ENCODE results near the gene TMEM44. TPM values are rescaled to one million over a fixed set of nuclear protein-coding genes. Genes with fewer than 3 reads are reported as not detected.

Gene TMEM44
- total RNA-seq, 1 experiment from 2014 or later, result 13.7 TPM

- TF ChIP-seq RELA (CRISPR knock-in tag; IDR thresholded peaks at IDR 0.05; ENCODE audit: borderline replicate concordance), result no peak
- TF ChIP-seq ATF2 (CRISPR knock-in tag; IDR thresholded peaks at IDR 0.05; ENCODE audit: borderline replicate concordance, low read depth), result no peak
Observed at GRCh38 chr3:194661374-194661773, 28.2 kb upstream of the TMEM44 start (continued).

GRCh38 chr3:194659778-194660177, 26.6 kb upstream of the TMEM44 start:
- no peak overlapping the region for H3K4me3 Mint-ChIP-seq
- no peak for TF ChIP-seq ZNF232 (CRISPR knock-in tag; IDR thresholded peaks at IDR 0.05)
- TF ChIP-seq IRF1 (CRISPR knock-in tag; IDR thresholded peaks at IDR 0.05), result no peak
- TF ChIP-seq SP1 (CRISPR knock-in tag; conservative IDR thresholded peaks at IDR 0.05), result no peak
- TF ChIP-seq ETV6 (CRISPR knock-in tag; IDR thresholded peaks at IDR 0.05), result no peak
- TF ChIP-seq MXD4 (CRISPR knock-in tag; IDR thresholded peaks at IDR 0.05; ENCODE audit: borderline replicate concordance), result no peak
- no peak for TF ChIP-seq ATF1 (CRISPR knock-in tag; IDR thresholded peaks at IDR 0.05)
- no peak for TF ChIP-seq ZNF512 (CRISPR knock-in tag; IDR thresholded peaks at IDR 0.05; ENCODE audit: borderline replicate concordance)
- H3K27me3 Mint-ChIP-seq (ENCODE audit: low read depth), result no peaks in the 10 kb centered on the region
- POLR2A ChIA-PET, result interaction anchor here (0.7 kb wide), 1 partner anchor 1146 kb away, joined by 4 read pairs; no protein-coding TSS in a partner anchor
- CTCF ChIA-PET, result no interaction called here
- DNase-seq (ENCODE audit: low spot score) (no peak), ATAC-seq (no peak)
- peaks cover 37% of the 10 kb centered on the region for H3K36me3 Mint-ChIP-seq
- no peak overlapping the region for H3K27ac Mint-ChIP-seq
- no peaks in the 10 kb centered on the region for H3K9me3 Mint-ChIP-seq
- no peaks in the 10 kb centered on the region for H3K4me1 Mint-ChIP-seq

GRCh38 chr3:194658477-194659242, 25.4 kb upstream of the TMEM44 start:
- ChIA-PET POLR2A (no interaction called here), CTCF (no interaction called here)
- Mint-ChIP-seq H3K36me3 (peaks cover 42% of the 10 kb centered on the region), H3K4me3 (no peak overlapping the region), H3K27me3 (ENCODE audit: low read depth) (no peaks in the 10 kb centered on the region), H3K9me3 (no peaks in the 10 kb centered on the region), H3K4me1 (peaks cover 8% of the 10 kb centered on the region), H3K27ac (no peak overlapping the region)
- no peak for ATAC-seq
- no peak for DNase-seq (ENCODE audit: low spot score)
- TF ChIP-seq FOXP4 (CRISPR knock-in tag; IDR thresholded peaks at IDR 0.05), result no peak
- TF ChIP-seq RORB (CRISPR knock-in tag; IDR thresholded peaks at IDR 0.05), result no peak
- TF ChIP-seq ZNF219 (CRISPR knock-in tag; IDR thresholded peaks at IDR 0.05; ENCODE audit: borderline replicate concordance), result no peak
- TF ChIP-seq FOXP1 (CRISPR knock-in tag; IDR thresholded peaks at IDR 0.05; ENCODE audit: borderline replicate concordance), result no peak
- no peak for TF ChIP-seq PREB (CRISPR knock-in tag; IDR thresholded peaks at IDR 0.05; ENCODE audit: borderline replicate concordance)
- TF ChIP-seq ZNF416 (CRISPR knock-in tag; IDR thresholded peaks at IDR 0.05), result no peak

Measured in WTC11 (cell line).